ENCODE data around the gene OSBPL5.

Gene OSBPL5

DNA sequence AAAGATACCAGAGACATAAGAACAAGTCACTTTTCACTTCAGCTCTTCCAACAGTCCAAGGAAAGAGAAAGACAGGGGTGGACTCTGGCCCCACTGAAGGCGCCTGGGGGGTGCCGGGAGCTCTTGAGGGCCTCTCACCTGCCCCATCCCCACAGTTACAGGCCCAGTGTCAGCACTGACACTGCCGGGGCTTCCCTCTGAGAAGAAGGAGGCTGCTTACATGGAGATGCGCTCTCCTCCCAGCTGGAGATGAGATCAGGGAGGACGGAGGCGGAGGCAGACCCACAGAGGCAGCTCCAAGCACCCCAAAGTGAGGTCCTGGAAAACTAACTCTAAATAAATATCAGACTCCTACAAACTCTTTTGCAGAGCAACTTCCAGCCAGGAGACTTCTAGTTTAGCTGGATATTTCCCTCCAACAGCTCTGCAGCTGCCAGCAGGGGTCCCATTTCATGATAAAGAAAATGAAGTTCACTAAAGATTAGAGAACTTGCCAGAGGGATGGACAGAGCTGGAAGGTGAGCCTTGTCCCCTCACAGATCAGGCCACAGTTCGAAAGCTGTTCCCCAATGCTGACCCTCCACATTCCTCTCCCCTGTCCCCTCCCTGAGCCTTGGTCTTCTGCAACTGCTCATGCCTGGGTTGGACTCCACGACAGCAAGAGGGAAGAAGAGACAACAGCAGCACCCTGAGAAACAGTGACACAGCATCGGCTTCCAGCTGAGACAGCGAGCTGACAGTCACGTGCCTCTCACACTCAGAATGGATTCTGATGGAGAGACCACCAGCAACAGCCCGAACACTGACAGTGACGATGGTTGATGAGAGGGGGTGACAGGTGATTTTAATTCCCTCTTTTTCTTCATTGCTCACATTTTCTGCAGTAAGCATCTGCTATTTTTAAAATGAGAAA is 113.7 kb downstream of the OSBPL5 start:
- DNase-seq (ENCODE audit: low read depth) = peak; percentile 45

DNA sequence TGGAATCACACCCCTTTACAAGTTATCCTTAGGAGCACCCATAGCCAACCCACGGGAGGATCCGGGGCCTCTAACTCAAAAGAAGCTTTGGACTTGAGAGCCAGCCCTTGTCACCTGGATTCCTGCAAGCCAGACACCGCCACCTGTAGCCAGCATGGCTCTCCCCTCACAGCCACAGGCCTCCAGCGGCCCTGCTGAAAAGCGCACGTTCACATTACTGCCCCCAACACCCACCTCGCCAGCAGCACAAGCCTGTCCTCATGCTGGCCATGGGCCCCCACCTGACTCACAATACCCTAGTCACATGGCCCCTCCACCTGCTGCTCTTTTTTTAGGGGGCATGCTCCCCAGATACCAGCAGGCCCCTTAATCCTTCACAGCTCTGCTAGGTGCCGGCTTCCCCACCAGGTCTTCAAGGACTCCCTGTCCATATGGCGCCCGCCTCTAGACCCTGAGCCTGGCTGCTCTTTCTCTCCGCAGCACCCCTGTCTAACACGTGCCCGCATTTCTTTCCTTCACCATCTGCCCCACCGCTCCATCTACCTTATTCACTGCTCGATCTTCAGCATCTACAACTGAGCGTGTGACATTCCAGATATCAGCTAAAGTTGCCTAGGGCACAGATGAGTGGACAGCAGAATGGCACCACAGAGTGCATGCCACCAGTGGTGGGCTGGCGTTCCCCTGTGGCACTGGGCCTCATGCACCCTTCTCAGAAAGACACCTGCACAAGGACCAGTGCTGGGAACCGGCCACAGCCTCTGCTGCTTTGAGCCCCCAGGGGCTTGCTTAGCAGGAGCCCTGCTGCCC is 114.5 kb downstream of the OSBPL5 start:
- DNase-seq (ENCODE audit: low read depth) = no peak

DNA sequence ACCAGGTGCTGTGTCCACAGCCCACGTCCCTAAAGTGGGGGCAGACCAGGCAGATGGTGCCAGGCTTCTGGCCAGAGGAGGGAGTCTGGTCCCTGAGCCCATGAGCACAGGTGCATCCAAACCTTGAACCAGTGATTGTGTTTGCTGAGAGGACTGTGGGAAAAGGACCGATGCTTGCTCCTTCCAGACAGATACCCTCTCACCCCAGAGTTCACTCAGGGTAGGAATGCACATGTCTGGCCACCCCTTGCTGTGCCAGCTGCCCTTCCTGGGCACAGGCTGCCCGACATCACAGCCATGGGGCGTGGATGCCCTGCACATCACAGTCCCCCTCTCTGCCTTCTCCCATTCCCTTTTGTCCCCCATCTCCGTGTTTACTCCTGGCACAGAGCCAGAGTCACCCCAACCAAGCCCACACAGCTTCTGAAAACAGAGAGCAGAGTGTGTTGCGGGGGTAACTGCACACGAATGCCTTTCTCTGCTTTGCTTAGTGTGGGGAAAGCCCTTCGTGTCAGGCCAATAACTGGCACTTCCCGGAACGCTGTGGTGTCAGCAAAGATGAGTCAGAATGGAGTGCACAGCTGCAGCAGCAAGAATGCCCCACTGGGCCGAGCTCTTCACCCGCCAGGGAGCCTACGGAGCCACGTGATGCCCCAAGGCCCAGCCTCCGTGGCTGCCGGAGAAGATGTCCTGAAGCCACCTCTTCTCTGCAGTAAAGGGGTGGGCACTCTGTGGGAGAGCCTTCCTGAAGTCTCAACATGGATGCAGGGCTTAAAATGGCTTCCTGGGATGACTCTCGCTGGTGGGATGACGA is 115.5 kb downstream of the OSBPL5 start:
- DNase-seq (ENCODE audit: low read depth) = peak; percentile 97

DNA sequence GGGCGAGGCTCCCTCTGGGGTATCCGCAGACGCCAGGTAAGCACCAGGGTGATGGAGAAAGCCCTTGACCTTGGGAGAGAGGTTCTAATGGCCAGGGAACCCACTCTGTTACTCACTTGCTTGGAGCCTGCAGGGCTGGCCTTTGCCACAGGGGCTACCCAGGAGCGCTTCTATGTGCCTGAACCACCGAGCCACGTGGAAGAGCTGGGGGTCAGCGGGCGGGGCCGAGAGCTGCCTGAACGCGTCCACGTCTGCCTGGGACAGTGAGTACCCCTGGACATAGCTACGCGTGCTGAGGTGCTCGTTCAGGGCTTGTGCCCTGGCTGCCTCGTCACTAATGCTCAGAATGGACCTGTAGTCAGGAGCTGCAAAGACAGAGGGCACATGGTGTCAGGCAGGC is 117.5 kb downstream of the OSBPL5 start:
- DNase-seq (ENCODE audit: low read depth) = no peak

DNA sequence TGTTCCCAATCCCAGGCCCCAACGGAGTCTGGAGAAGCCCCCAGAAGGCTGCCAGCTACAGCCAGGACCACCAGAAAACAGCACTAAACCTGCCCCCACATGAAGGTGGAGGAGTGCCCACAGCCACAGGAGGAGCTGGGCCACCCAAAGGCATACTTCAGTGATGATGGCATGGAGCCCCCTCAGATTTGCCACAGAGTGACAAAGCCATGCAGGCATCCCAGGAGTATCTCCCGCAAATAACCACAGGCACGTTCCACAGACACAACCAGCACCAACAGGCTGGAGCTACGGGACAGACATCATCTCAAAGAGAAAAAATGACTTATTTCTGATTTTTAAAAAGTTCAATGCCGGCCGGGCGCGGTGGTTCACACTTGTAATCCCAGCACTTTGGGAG is 118.5 kb downstream of the OSBPL5 start:
- DNase-seq (ENCODE audit: low read depth) = no peak

DNA sequence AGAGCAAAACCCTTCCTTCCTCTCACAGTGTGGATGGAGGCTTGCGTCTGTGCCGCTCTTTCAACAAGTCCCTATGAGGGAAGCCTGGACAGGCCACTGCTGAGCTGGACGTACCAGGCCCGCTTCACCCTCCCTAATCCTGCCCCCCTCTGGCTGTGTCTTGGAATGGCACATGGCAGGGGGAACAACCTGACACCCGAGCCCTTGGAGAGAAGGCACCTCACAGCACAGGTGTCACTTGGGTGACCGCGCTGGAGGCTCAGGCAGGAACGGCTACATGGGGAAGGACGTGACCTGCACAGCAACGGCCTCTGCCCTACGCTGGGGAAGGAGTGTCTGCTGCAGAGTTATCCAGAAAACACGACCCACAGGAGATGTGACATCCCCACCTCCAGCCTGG is 118.9 kb downstream of the OSBPL5 start:
- peak; percentile 15 for DNase-seq (ENCODE audit: low read depth)

DNA sequence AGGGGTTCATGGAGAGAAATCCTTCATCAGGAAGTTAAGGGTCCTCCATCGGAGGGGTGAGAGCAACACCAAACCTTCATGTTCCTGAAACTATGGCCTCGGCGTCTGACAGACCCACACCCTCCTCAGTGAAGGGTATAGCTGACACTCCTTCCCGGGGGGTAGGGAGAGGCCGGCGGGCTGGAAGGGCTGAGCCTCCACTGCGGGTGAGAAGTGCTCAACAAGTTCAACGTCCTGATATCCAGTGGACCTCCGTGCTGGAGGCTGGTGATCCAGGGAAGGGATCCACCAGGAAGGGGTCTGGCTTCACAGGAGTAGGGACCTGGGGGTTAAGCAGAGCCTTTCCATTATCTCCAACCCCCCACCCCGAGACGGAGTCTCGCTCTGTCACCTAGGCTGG is 120.2 kb downstream of the OSBPL5 start:
- DNase-seq (ENCODE audit: low read depth) = no peak

DNA sequence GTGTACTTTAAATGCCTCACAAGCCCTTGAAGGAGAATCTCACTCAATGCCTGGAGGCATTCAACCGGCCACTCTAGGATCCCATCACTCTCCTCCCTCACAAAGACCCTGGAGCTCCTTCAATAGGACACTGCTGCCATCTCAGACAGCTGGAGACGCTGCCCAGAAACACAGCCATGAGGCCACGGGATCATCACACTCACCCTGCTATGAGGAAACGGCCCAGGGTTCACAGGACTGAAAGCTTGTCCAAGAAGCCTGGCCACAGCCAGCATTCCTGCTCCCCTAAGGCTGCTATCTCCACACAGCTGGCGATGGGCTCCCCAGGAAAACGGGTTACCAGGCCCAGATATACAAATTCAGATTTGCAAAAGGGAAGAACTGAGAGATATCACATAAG is 121.1 kb downstream of the OSBPL5 start:
- peak; percentile 20 for DNase-seq (ENCODE audit: low read depth)

DNA sequence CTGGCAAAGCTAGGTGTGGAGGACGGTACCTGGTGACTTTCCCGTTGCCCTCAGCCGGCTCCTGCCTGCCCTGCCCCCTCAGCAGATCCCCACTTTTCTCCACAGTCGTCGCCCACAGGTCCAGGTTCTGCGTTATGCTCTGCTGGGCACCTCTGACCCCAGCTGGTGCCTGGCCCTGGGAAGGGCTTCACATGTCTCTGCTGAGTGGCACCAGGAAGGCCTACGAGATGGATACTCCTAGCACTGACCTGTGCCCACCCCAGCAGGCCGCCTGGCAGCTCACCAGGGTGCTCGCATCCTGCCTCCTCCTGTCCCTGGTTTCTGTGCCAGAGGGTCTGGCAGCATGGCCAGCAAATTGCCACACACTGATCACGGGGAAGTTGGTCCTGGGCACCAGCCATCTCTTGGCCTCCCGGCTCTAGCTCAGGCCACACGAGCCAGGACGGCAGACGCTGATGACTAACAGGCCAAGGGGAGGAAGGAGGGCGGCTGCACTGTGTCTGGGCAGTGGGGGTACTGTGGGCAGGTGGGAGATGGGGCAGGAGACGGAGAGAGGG is 121.7 kb downstream of the OSBPL5 start:
- DNase-seq (ENCODE audit: low read depth) = peak; percentile 41

DNA sequence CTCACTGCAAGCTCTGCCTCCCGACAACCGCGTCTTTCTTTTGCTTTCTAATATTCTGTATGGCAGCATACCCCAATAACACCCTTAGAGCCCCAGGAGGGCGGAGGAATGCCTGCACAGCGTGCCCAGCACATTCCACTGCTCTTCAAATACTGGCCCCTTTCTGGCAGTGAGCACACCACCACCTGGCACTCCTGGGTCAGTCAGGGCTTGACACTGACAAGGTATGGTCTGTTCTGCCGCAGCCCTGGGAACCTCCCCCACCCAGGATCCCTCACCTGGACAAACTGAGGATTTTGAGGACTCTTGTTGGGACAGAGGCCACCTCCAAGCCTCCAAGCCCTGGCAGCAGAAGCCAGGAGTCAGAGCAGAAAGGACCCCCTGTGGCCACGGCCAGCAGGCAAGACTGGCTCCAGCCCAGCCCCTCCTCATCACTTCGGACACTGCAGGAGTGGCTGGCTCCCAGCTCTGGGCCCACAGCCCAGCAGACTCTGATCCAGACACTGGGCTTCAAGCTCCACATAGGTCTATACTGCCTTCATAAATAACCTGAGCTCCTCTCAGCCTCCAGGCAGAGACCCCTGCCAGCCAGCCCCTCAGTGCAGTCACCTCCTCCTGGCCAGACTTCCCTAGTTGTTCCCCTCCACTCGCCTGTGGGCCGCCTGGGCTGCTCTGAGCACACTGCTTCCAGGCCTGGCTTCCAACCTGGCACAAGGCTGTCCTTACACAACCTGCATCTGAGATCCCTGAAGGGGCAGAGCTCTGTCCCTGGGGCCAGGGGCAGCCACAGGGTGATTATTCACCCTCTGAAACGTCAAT is 122.4 kb downstream of the OSBPL5 start:
- DNase-seq (ENCODE audit: low read depth) = no peak

DNA sequence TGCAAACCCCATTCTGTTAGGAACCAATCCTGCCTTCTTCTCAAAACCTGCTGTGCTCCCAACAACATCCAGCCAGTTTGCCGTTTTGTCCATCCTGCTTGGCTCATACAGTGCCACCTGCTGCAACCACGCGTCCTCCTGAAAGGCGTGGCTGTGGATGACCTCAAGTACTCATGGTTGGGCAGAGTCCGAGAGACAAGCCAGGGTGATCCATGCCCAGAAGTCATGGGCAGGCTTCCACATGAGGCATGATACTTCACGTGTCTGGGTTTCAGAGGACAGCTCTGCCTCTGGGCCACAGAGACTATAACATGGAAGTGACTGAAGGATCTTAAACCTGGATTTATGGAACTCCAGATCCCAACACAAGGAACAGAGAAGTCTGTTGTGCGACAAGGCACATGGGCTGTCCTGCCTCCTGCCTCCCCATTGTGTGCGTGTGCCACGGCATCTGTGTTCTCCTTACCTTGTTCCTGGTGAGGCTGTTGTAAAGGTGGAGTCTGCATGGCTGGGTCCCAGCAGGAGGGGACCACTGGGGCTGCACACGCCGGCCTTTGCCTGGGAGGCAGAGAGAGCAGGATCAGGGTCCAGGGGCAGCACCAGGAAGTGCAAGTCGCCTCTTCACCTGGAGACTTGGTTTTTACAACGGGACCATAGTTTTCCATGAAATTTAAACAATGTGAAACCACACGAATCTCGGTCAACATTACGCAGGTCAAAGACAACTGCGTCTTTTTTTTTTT is 123.2 kb downstream of the OSBPL5 start:
- no peak for DNase-seq (ENCODE audit: low read depth)

DNA sequence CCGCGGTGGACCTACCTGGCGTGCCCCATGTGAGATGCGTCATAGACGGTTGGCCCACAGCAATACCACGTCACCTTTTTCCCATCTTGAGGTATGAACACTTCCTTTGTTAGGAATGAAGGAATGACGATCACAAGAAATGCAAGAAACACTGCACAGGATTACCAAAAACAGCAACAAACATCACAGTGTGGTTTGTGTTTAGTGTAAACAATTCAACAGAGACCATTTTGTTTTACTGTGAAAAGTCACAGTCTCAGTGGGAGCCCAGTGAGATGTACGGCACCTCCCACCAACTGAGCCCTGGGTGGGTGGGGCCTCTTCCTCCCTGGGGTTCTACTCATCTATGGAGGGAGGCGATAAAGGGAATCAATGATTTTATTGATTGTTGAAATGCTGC is 124.2 kb downstream of the OSBPL5 start:
- no peak for DNase-seq (ENCODE audit: low read depth)

DNA sequence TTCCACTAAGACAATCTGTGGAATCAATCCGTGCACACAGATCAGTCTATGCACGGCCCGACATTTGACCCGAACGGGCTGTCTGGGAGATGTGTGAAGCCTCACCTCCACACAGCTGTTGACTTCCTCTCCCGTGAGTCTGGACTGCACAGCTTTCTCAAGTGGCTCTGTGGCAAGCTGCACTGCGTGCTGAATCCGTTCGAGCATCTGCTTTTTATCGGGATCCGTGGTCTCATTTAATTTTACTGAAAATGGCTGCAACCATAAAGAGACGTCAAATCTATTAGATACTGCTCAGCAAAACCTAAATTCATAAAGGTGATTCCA is 127.2 kb downstream of the OSBPL5 start:
- no peak for DNase-seq (ENCODE audit: low read depth)
